ENCODE results near the gene H1-8. TPM values are rescaled to one million over a fixed set of nuclear protein-coding genes. Genes with fewer than 3 reads are reported as not detected.

The H1-8 gene
- total and polyA plus RNA-seq, 4 donors = not detected

- H3K9me3 ChIP-seq (ENCODE audit: control insufficient read depth, insufficient read depth, low read length) = no peaks in the 10 kb centered on the region
- 16% methylated on average over 3 of the region's 8 CpGs for WGBS (ENCODE audit: insufficient coverage)
These were observed 21.4 kb upstream of the H1-8 start for GRCh38 chr3:129521611-129522010.

GRCh38 chr3:129522953-129523352 lies 20.0 kb upstream of the H1-8 start:
- WGBS (ENCODE audit: insufficient coverage) = 95% methylated on average over 5 of the region's 5 CpGs
- H3K27me3 ChIP-seq (ENCODE audit: control insufficient read depth, insufficient read depth, low read length) = no peaks in the 10 kb centered on the region
- no peaks in the 10 kb centered on the region for H3K9me3 ChIP-seq (ENCODE audit: control insufficient read depth, insufficient read depth, low read length)
- H3K27ac ChIP-seq (ENCODE audit: low read depth, low read length) = no peak overlapping the region
- no peak overlapping the region for H3K4me3 ChIP-seq (ENCODE audit: low read depth, low read length)
- DNase-seq (ENCODE audit: low read depth in 4 of 6, low spot score in 6 of 6) = no peak
- H3K36me3 ChIP-seq (ENCODE audit: control insufficient read depth, insufficient read depth, low read length) = peaks cover 29% of the 10 kb centered on the region
- peaks cover 47% of the 10 kb centered on the region for H3K4me1 ChIP-seq (ENCODE audit: control insufficient read depth, insufficient read depth, low read length)

More at GRCh38 chr3:129521611-129522010, 21.4 kb upstream of the H1-8 start:
- Histone ChIP-seq H3K36me3 (ENCODE audit: control insufficient read depth, insufficient read depth, low read length) (peaks cover 42% of the 10 kb centered on the region), H3K4me3 (ENCODE audit: low read depth, low read length) (no peak overlapping the region), H3K4me1 (ENCODE audit: control insufficient read depth, insufficient read depth, low read length) (peaks cover 49% of the 10 kb centered on the region), H3K27ac (ENCODE audit: low read depth, low read length) (no peak overlapping the region), H3K27me3 (ENCODE audit: control insufficient read depth, insufficient read depth, low read length) (no peaks in the 10 kb centered on the region)
- peak in 3 of 6 donors; percentile 29 to 87 (median 83) for DNase-seq (ENCODE audit: low read depth in 4 of 6, low spot score in 6 of 6)

- Histone ChIP-seq H3K27me3 (ENCODE audit: control insufficient read depth, insufficient read depth, low read length) (no peaks in the 10 kb centered on the region), H3K27ac (ENCODE audit: low read depth, low read length) (no peak overlapping the region), H3K4me1 (ENCODE audit: control insufficient read depth, insufficient read depth, low read length) (peaks cover 41% of the 10 kb centered on the region), H3K36me3 (ENCODE audit: control insufficient read depth, insufficient read depth, low read length) (peaks cover 18% of the 10 kb centered on the region), H3K4me3 (ENCODE audit: low read depth, low read length) (no peak overlapping the region), H3K9me3 (ENCODE audit: control insufficient read depth, insufficient read depth, low read length) (no peaks in the 10 kb centered on the region)
- no peak for DNase-seq (ENCODE audit: low read depth in 4 of 6, low spot score in 6 of 6)
- WGBS (ENCODE audit: insufficient coverage) = 95% methylated on average over 2 of the region's 4 CpGs
These were observed 18.9 kb upstream of the H1-8 start for GRCh38 chr3:129524081-129524480.

DNA sequence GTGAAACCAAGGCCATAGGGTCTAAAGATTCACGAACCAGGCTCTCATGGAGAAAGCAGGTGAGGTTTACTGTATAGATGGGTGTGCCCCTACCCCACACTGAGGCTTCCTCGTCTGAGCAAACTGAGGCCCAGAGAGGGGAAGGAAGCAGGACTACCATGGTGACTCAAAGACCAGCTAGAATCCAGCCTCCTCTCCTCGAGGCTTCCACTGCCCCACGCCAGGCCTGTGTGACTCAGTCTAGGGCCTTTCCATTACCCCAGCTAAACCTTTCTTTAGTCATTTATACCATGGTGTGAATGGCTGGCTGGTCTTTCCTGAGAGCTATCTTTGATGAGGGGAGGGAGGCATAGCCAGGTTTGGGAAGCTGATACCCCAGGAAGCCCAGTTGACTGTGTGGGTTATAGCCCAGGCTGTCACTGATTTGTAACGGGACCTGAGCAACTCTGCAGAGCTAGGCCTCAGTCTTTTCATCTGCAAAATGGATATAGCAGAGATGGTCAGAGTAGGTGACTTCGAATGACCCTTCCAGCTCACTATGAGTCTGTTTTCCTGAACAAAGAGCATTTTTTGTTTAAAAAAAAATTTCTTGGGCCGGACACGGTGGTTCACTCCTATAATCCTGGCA lies 17.5 kb upstream of the H1-8 start:
- DNase-seq (ENCODE audit: low read depth in 4 of 6, low spot score in 6 of 6) = no peak
- peaks cover 5% of the 10 kb centered on the region for H3K36me3 ChIP-seq (ENCODE audit: control insufficient read depth, insufficient read depth, low read length)
- no peaks in the 10 kb centered on the region for H3K27me3 ChIP-seq (ENCODE audit: control insufficient read depth, insufficient read depth, low read length)
- no peaks in the 10 kb centered on the region for H3K9me3 ChIP-seq (ENCODE audit: control insufficient read depth, insufficient read depth, low read length)
- no peak overlapping the region for H3K4me3 ChIP-seq (ENCODE audit: low read depth, low read length)
- 92% methylated on average over 5 of the region's 8 CpGs for WGBS (ENCODE audit: insufficient coverage)
- peaks cover 41% of the 10 kb centered on the region for H3K4me1 ChIP-seq (ENCODE audit: control insufficient read depth, insufficient read depth, low read length)
- H3K27ac ChIP-seq (ENCODE audit: low read depth, low read length) = no peak overlapping the region

DNA sequence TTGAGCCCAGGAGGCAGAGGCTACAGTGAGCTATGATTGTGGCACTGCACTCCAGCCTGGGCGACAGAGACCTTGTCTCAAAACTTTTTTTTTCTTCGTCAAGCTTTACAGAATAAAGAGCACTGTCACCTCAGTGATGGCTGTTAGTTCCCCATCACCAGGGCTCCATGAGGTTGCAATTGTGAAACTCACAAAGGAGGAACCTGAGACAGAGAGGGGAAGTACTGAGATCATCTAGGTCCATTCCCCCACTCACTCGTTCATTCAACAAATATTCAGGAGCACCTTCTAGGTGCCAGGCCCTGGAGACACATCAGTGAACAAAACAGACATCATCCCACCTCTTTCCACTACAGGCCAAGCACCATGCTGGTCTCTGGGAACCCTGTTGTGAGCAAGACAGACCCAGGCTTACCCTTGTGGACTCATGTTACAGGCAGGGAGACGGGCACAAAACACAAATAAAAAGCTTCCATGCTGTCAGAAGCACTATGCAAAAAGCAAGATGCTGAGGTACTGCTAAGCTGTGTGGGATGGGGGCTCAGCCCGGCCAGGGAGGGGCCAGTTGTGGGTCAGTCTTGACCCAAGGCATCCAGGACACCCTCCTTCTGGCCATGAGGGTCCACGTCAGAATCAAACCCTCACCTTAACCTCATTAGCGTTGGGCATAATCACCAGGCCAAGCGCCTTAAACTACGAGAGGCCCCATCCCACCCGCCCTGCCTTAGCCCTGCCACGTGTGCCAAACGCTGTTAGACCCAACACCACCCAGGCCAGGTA lies 16.7 kb upstream of the H1-8 start:
- Histone ChIP-seq H3K27me3 (ENCODE audit: control insufficient read depth, insufficient read depth, low read length) (no peaks in the 10 kb centered on the region), H3K9me3 (ENCODE audit: control insufficient read depth, insufficient read depth, low read length) (no peaks in the 10 kb centered on the region), H3K27ac (ENCODE audit: low read depth, low read length) (no peak overlapping the region), H3K4me3 (ENCODE audit: low read depth, low read length) (no peak overlapping the region), H3K4me1 (ENCODE audit: control insufficient read depth, insufficient read depth, low read length) (peaks cover 39% of the 10 kb centered on the region), H3K36me3 (ENCODE audit: control insufficient read depth, insufficient read depth, low read length) (peaks cover 5% of the 10 kb centered on the region)
- no peak for DNase-seq (ENCODE audit: low read depth in 4 of 6, low spot score in 6 of 6)
- WGBS (ENCODE audit: insufficient coverage) = 71% methylated on average over 4 of the region's 12 CpGs

DNA sequence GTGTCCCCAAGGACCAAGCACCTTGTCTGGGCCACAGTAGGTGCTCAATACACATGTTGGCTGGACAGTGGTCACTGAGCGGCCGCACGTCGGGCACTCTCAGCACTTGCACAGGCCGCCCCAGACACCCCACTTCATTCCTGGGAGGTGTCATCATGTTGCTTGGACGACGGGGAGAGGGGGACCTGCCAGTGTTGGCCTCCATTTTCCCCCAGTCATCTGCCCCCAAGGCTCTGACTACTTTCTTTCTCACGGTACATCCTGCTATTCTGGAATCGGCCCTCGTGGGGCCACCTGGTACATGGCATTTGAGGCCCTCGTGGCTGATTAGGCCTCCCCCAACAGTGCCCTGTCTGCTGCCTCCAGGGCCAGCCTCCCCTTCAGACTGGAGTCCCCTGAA lies 15.7 kb upstream of the H1-8 start:
- DNase-seq (ENCODE audit: low read depth in 4 of 6, low spot score in 6 of 6) = no peak
- Histone ChIP-seq H3K36me3 (ENCODE audit: control insufficient read depth, insufficient read depth, low read length) (peaks cover 5% of the 10 kb centered on the region), H3K9me3 (ENCODE audit: control insufficient read depth, insufficient read depth, low read length) (no peaks in the 10 kb centered on the region), H3K4me3 (ENCODE audit: low read depth, low read length) (no peak overlapping the region), H3K27ac (ENCODE audit: low read depth, low read length) (no peak overlapping the region), H3K27me3 (ENCODE audit: control insufficient read depth, insufficient read depth, low read length) (no peaks in the 10 kb centered on the region), H3K4me1 (ENCODE audit: control insufficient read depth, insufficient read depth, low read length) (peaks cover 29% of the 10 kb centered on the region)
- WGBS (ENCODE audit: insufficient coverage) = 89% methylated on average over 6 of the region's 11 CpGs

DNA sequence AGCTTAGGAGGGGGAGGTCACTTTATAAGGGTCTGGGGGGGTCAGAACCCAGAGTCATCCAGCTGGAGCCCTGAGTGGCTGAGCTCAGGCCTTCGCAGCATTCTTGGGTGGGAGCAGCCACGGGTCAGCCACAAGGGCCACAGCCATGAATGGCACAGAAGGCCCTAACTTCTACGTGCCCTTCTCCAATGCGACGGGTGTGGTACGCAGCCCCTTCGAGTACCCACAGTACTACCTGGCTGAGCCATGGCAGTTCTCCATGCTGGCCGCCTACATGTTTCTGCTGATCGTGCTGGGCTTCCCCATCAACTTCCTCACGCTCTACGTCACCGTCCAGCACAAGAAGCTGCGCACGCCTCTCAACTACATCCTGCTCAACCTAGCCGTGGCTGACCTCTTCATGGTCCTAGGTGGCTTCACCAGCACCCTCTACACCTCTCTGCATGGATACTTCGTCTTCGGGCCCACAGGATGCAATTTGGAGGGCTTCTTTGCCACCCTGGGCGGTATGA lies 14.3 kb upstream of the H1-8 start, which contains the start of gene RHO:
RHO (plus strand) TSS at position 51 of the 512 bp plus-strand sequence; CDS start at position 146, 95 bp downstream.
- WGBS (ENCODE audit: insufficient coverage) = 93% methylated on average over 14 of the region's 18 CpGs
- no peak for DNase-seq (ENCODE audit: low read depth in 4 of 6, low spot score in 6 of 6)
- H3K9me3 ChIP-seq (ENCODE audit: control insufficient read depth, insufficient read depth, low read length) = no peaks in the 10 kb centered on the region

GRCh38 chr3:129529436-129530210 lies 13.4 kb upstream of the H1-8 start:
- no peaks in the 10 kb centered on the region for H3K9me3 ChIP-seq (ENCODE audit: control insufficient read depth, insufficient read depth, low read length)
- H3K27ac ChIP-seq (ENCODE audit: low read depth, low read length) = no peak overlapping the region
- WGBS (ENCODE audit: insufficient coverage) = 78% methylated on average over 5 of the region's 12 CpGs
- DNase-seq (ENCODE audit: low read depth in 4 of 6, low spot score in 6 of 6) = no peak
- no peak overlapping the region for H3K4me3 ChIP-seq (ENCODE audit: low read depth, low read length)
- peaks cover 23% of the 10 kb centered on the region for H3K4me1 ChIP-seq (ENCODE audit: control insufficient read depth, insufficient read depth, low read length)
- H3K27me3 ChIP-seq (ENCODE audit: control insufficient read depth, insufficient read depth, low read length) = no peaks in the 10 kb centered on the region
- no peaks in the 10 kb centered on the region for H3K36me3 ChIP-seq (ENCODE audit: control insufficient read depth, insufficient read depth, low read length)

More for the DNA sequence above, 14.3 kb upstream of the H1-8 start, which contains the start of gene RHO:
- H3K27ac ChIP-seq (ENCODE audit: low read depth, low read length) = no peak within 1 kb of the TSS
- peaks cover 23% of the 10 kb centered on the region for H3K4me1 ChIP-seq (ENCODE audit: control insufficient read depth, insufficient read depth, low read length)
- no peaks in the 10 kb centered on the region for H3K36me3 ChIP-seq (ENCODE audit: control insufficient read depth, insufficient read depth, low read length)
- H3K27me3 ChIP-seq (ENCODE audit: control insufficient read depth, insufficient read depth, low read length) = no peaks in the 10 kb centered on the region
- no peak within 1 kb of the TSS for H3K4me3 ChIP-seq (ENCODE audit: low read depth, low read length)

DNA sequence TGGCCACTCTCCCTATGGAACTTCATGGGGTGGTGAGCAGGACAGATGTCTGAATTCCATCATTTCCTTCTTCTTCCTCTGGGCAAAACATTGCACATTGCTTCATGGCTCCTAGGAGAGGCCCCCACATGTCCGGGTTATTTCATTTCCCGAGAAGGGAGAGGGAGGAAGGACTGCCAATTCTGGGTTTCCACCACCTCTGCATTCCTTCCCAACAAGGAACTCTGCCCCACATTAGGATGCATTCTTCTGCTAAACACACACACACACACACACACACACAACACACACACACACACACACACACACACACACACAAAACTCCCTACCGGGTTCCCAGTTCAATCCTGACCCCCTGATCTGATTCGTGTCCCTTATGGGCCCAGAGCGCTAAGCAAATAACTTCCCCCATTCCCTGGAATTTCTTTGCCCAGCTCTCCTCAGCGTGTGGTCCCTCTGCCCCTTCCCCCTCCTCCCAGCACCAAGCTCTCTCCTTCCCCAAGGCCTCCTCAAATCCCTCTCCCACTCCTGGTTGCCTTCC lies 12.7 kb upstream of the H1-8 start:
- Histone ChIP-seq H3K27me3 (ENCODE audit: control insufficient read depth, insufficient read depth, low read length) (no peaks in the 10 kb centered on the region), H3K4me3 (ENCODE audit: low read depth, low read length) (no peak overlapping the region), H3K27ac (ENCODE audit: low read depth, low read length) (no peak overlapping the region), H3K4me1 (ENCODE audit: control insufficient read depth, insufficient read depth, low read length) (peaks cover 23% of the 10 kb centered on the region), H3K9me3 (ENCODE audit: control insufficient read depth, insufficient read depth, low read length) (no peaks in the 10 kb centered on the region), H3K36me3 (ENCODE audit: control insufficient read depth, insufficient read depth, low read length) (no peaks in the 10 kb centered on the region)
- peak in 2 of 6 donors; percentile 11 to 50 for DNase-seq (ENCODE audit: low read depth in 4 of 6, low spot score in 6 of 6)
- 30% methylated on average over 4 of the region's 6 CpGs for WGBS (ENCODE audit: insufficient coverage)
